ENCODE data around the gene ABLIM1. TPM values are rescaled to one million over a fixed set of nuclear protein-coding genes. Genes with fewer than 3 reads are reported as not detected.

ABLIM1 gene
- polyA plus RNA-seq, 1 donor from 2014 or later = 10.1 TPM

DNA sequence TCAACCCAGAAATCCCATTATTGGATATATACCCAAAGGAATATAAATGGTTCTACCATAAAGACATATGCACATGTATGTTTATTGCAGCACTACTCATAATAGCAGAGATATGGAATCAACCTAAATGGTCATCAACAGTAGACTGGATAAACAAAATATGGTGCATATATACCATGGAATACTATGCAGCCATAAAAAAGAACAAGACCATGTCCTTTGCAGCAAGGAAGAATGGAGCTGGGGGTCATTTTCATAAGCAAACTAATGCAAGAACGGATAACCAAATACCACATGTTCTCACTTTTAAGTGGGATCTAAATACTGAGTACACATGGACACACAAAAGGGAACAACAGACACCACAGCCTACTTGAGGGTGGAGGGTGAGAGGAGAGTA lies 251.6 kb downstream of the ABLIM1 start:
- Histone ChIP-seq H3F3A (ENCODE audit: insufficient read depth, low read length, poor library complexity, severe bottlenecking) (no peaks in the 10 kb centered on the region), H3K27me3 (ENCODE audit: insufficient read depth, low read depth, low read length) (peaks cover 44% of the 10 kb centered on the region), H3K9me3 (ENCODE audit: low read length) (no peaks in the 10 kb centered on the region), H3K4me2 (ENCODE audit: low read length) (no peak overlapping the region), H3K9ac (ENCODE audit: low read length) (no peak overlapping the region), H3K27ac (ENCODE audit: low read length) (no peak overlapping the region), H3K79me2 (replicated peaks; ENCODE audit: insufficient read depth, low read length) (no peaks in the 10 kb centered on the region), H3K9me2 (ENCODE audit: insufficient read depth, low read length) (no peaks in the 10 kb centered on the region), H3K36me3 (ENCODE audit: insufficient read depth, low read length) (no peaks in the 10 kb centered on the region), H2AFZ (ENCODE audit: low read depth, low read length) (no peak overlapping the region), H3K4me3 (ENCODE audit: low read length) (no peak overlapping the region), H4K20me1 (ENCODE audit: insufficient read depth) (no peaks in the 10 kb centered on the region)
- TF ChIP-seq, protein P1, sequence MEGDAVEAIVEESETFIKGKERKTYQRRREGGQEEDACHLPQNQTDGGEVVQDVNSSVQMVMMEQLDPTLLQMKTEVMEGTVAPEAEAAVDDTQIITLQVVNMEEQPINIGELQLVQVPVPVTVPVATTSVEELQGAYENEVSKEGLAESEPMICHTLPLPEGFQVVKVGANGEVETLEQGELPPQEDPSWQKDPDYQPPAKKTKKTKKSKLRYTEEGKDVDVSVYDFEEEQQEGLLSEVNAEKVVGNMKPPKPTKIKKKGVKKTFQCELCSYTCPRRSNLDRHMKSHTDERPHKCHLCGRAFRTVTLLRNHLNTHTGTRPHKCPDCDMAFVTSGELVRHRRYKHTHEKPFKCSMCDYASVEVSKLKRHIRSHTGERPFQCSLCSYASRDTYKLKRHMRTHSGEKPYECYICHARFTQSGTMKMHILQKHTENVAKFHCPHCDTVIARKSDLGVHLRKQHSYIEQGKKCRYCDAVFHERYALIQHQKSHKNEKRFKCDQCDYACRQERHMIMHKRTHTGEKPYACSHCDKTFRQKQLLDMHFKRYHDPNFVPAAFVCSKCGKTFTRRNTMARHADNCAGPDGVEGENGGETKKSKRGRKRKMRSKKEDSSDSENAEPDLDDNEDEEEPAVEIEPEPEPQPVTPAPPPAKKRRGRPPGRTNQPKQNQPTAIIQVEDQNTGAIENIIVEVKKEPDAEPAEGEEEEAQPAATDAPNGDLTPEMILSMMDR (IDR thresholded peaks at IDR 0.05; ENCODE audit: poor library complexity, severe bottlenecking) = no peak
- TF ChIP-seq SMC3 (conservative IDR thresholded peaks at IDR 0.05; ENCODE audit: poor library complexity) = no peak
- TF ChIP-seq EP300 (conservative IDR thresholded peaks at IDR 0.05; ENCODE audit: poor library complexity, severe bottlenecking) = no peak
- TF ChIP-seq, protein P2, sequence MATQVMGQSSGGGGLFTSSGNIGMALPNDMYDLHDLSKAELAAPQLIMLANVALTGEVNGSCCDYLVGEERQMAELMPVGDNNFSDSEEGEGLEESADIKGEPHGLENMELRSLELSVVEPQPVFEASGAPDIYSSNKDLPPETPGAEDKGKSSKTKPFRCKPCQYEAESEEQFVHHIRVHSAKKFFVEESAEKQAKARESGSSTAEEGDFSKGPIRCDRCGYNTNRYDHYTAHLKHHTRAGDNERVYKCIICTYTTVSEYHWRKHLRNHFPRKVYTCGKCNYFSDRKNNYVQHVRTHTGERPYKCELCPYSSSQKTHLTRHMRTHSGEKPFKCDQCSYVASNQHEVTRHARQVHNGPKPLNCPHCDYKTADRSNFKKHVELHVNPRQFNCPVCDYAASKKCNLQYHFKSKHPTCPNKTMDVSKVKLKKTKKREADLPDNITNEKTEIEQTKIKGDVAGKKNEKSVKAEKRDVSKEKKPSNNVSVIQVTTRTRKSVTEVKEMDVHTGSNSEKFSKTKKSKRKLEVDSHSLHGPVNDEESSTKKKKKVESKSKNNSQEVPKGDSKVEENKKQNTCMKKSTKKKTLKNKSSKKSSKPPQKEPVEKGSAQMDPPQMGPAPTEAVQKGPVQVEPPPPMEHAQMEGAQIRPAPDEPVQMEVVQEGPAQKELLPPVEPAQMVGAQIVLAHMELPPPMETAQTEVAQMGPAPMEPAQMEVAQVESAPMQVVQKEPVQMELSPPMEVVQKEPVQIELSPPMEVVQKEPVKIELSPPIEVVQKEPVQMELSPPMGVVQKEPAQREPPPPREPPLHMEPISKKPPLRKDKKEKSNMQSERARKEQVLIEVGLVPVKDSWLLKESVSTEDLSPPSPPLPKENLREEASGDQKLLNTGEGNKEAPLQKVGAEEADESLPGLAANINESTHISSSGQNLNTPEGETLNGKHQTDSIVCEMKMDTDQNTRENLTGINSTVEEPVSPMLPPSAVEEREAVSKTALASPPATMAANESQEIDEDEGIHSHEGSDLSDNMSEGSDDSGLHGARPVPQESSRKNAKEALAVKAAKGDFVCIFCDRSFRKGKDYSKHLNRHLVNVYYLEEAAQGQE (IDR thresholded peaks at IDR 0.05; ENCODE audit: borderline replicate concordance) = no peak
- no peak for TF ChIP-seq EZH2 (IDR thresholded peaks at IDR 0.05; ENCODE audit: borderline replicate concordance, insufficient read depth, low read length, poor library complexity, severe bottlenecking)
- no peak for TF ChIP-seq POLR2AphosphoS5 (IDR thresholded peaks at IDR 0.05)
- no peak for TF ChIP-seq MXI1 (conservative IDR thresholded peaks at IDR 0.05; ENCODE audit: poor library complexity, severe bottlenecking)
- TF ChIP-seq TAF1 (IDR thresholded peaks at IDR 0.05; ENCODE audit: low read depth) = no peak
- no peak for TF ChIP-seq RAD21 (conservative IDR thresholded peaks at IDR 0.05)

DNA sequence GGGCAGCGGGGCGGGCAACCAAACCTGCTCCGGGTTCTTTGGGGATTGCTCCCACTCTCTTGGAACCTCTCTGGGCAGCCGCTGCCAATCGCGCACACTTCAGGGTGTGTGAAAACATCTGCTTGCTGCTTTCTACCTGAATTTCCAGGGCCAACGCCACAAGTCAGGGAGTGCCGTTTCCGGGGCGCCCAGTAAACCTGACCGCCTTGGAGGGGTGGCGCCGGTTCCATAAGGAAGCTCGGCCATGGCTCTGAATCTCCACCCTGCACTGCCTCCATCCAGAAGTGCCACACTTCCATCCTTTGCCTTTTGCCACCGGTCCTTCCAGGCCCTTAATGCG lies 253.1 kb downstream of the ABLIM1 start:
- no peaks in the 10 kb centered on the region for H3F3A ChIP-seq (ENCODE audit: insufficient read depth, low read length, poor library complexity, severe bottlenecking)
- H3K4me3 ChIP-seq (ENCODE audit: low read length) = peak overlapping the region; percentile 65
- H3K27me3 ChIP-seq (ENCODE audit: insufficient read depth, low read depth, low read length) = peaks cover 45% of the 10 kb centered on the region
- no peak overlapping the region for H3K9ac ChIP-seq (ENCODE audit: low read length)
- H3K9me2 ChIP-seq (ENCODE audit: insufficient read depth, low read length) = no peaks in the 10 kb centered on the region
- no peaks in the 10 kb centered on the region for H3K79me2 ChIP-seq (replicated peaks; ENCODE audit: insufficient read depth, low read length)
- no peaks in the 10 kb centered on the region for H3K36me3 ChIP-seq (ENCODE audit: insufficient read depth, low read length)
- no peaks in the 10 kb centered on the region for H3K9me3 ChIP-seq (ENCODE audit: low read length)
- no peak overlapping the region for H3K27ac ChIP-seq (ENCODE audit: low read length)
- no peak for TF ChIP-seq SMC3 (conservative IDR thresholded peaks at IDR 0.05; ENCODE audit: poor library complexity)
- TF ChIP-seq EP300 (conservative IDR thresholded peaks at IDR 0.05; ENCODE audit: poor library complexity, severe bottlenecking) = no peak
- TF ChIP-seq, protein P2 (IDR thresholded peaks at IDR 0.05; ENCODE audit: borderline replicate concordance) = no peak
- TF ChIP-seq MXI1 (conservative IDR thresholded peaks at IDR 0.05; ENCODE audit: poor library complexity, severe bottlenecking) = no peak
- no peak for TF ChIP-seq RAD21 (conservative IDR thresholded peaks at IDR 0.05)
- TF ChIP-seq POLR2AphosphoS5 (IDR thresholded peaks at IDR 0.05) = no peak
- TF ChIP-seq, protein P1 (IDR thresholded peaks at IDR 0.05; ENCODE audit: poor library complexity, severe bottlenecking) = no peak
- TF ChIP-seq EZH2 (IDR thresholded peaks at IDR 0.05; ENCODE audit: borderline replicate concordance, insufficient read depth, low read length, poor library complexity, severe bottlenecking) = no peak
- TF ChIP-seq TAF1 (IDR thresholded peaks at IDR 0.05; ENCODE audit: low read depth) = no peak
- no peak overlapping the region for H3K4me2 ChIP-seq (ENCODE audit: low read length)
- no peaks in the 10 kb centered on the region for H4K20me1 ChIP-seq (ENCODE audit: insufficient read depth)
- no peak overlapping the region for H2AFZ ChIP-seq (ENCODE audit: low read depth, low read length)
